Heart left ventricle (tissue), 16 donors: ENCODE data around the gene PRKAR1B. TPM values are rescaled to one million over a fixed set of nuclear protein-coding genes. Genes with fewer than 3 reads are reported as not detected.

Experiments used
- ATAC-seq, 4 donors: fragments of 200-7000 bp; cut with Tn5 transposase; one replicate each; pipeline ENCODE4 v1.9.1; 2020 to 2022; ENCODE audit warnings: moderate library complexity in 4 of 4, mild to moderate bottlenecking in 3 of 4, moderate number of reproducible peaks in 1 of 4
- DNase-seq, 5 donors: peaks; one replicate each; pipeline ENCODE4 v3.0.0-alpha.2; 2020
- H3K27ac ChIP-seq, 12 donors: fragments of 200-600 bp; sonication (generic) in 4 of 12; one replicate each; pipeline versions ENCODE4 v1.5.0 to v1.8.0; 2016 to 2022; ENCODE audit warnings: mild to moderate bottlenecking in 2 of 12
- H3K27me3 ChIP-seq, 9 donors: fragments of 200-600 bp; sonication (generic) in 2 of 9; one replicate each; pipeline versions ENCODE4 v1.5.1 to v1.8.0; 2016 to 2022; ENCODE audit warnings: mild to moderate bottlenecking in 3 of 9
- H3K36me3 ChIP-seq, 9 donors: fragments of 200-600 bp; sonication (generic) in 2 of 9; one replicate each; pipeline versions ENCODE4 v1.5.0 to v1.8.0; 2018 to 2022; ENCODE audit warnings: mild to moderate bottlenecking in 2 of 9
- H3K4me1 ChIP-seq, 12 donors: fragments of 200-600 bp; sonication (generic) in 4 of 12; one replicate each; pipeline versions ENCODE4 v1.5.0 to v1.8.0; 2016 to 2022; ENCODE audit warnings: mild to moderate bottlenecking in 3 of 12
- H3K4me3 ChIP-seq, 12 donors: fragments of 200-600 bp; sonication (generic) in 4 of 12; one replicate each; pipeline versions ENCODE4 v1.5.0 to v1.8.0; 2017 to 2022; ENCODE audit warnings: mild to moderate bottlenecking in 9 of 12, moderate library complexity in 4 of 12
- H3K9me3 ChIP-seq, 12 donors: fragments of 200-600 bp; sonication (generic) in 4 of 12; one replicate each; pipeline versions ENCODE4 v1.5.0 to v1.8.0; 2016 to 2022; ENCODE audit warnings: mild to moderate bottlenecking in 1 of 12
- CTCF ChIP-seq, 12 donors: fragments of 200-600 bp; sonication (generic) in 4 of 12; IDR thresholded peaks; one replicate each; pipeline versions ENCODE4 v1.5.0 to v1.8.0; 2018 to 2022; ENCODE audit warnings: antibody characterized with exemption in 12 of 12, mild to moderate bottlenecking in 5 of 12
- POLR2A ChIP-seq, 2 donors: fragments of 450-650 bp; IDR thresholded peaks; one replicate each; pipeline ENCODE4 v1.6.1; 2017; ENCODE audit warnings: antibody characterized with exemption in 2 of 2, mild to moderate bottlenecking in 2 of 2, moderate library complexity in 2 of 2
- WGBS, 4 donors: extraction: QIAGEN DNeasy Blood & Tissue Kit in 2 of 4; methylation state at CpG; one replicate each; pipeline versions ENCODE4 v1.1.5 to v1.1.7; 2013 to 2018; 5-methylcytosine and 5-hydroxymethylcytosine counted together
- intact Hi-C, 10 donors: fragments of 100-400 bp; cut with DNase I; formaldehyde crosslinking; loops; one replicate each; pipeline versions ENCODE4 v1.11.1 to v1.14.2; 2022
- polyA plus RNA-seq, 2 donors: library from polyadenylated mRNA; stranded (reverse); fragments of 200-250 nt; gene quantifications; one replicate each; pipeline ENCODE4 v1.2.3, GENCODE V29; 2013
- total RNA-seq, 9 donors: library from RNA; depleted of rRNA in 2 of 9; stranded (reverse); fragments of >200 nt in 2 of 9; fragmentation: NEBNext Ultra II Directional in 3 of 9; extraction: Animal tissue kit (Norgen Biotek cat#: 25700) in 3 of 9; gene quantifications; one replicate each; pipeline versions ENCODE4 v1.1.0 to v1.2.4, GENCODE V29; 2016 to 2023
- donor health status: ischemic (EF 13 %, LVEDD 7.1; RV severe dilation, severe dysfunction).
- donor health status: healthy with polysubstance abuse.
- donor health status: DM: no; HTN: yes; CAD: no.
- donor health status: DM: no; HTN: no; CAD: no.
- donor health status: ischemic (EF 25% LVEDD 6.9; RV normal size, moderate dysfunction).
- donor health status: ischemic (EF 25% LVEDD 5.7; RV mildly dilated, moderate dysfunction).
- donor health status: healthy.
- donor health status: DM: yes; HTN: yes; CAD: no.
- donor health status: ischemic (EF 35%, LVEDD 5.7; RV mildly dilated, moderate dysfunction).
- donor health status: nonischemic (EF 11% LVEDD 7.7; RV severe dilation, severe dysfunction).
- donor health status: DM: yes; HTN: yes; CAD: no.
- donor health status: PGD.
- donor health status: ischemic (EF 29% LVEDD 5.4; RV normal size, mild dysfunction).
- donor health status: nonischemic (EF 23%, LVEDD 6.1; RV moderate dilation, normal function).

PRKAR1B gene
- total and polyA plus RNA-seq, 11 donors: 4.1 to 22.2 (median 17.9) TPM

GRCh38 chr7:523347-524336, 203.4 kb downstream of the PRKAR1B start:
- no peak for DNase-seq
- intact Hi-C loops: loop anchor here in 8 of 10 donors (5.0 to 10.0 kb wide), 9 partner anchors 69 to 354 kb away; partner anchors contain the start of genes DNAAF5 (in 1 of the 8), GET4 (in 1 of the 8) and PRKAR1B (in 1 of the 8)
- Histone ChIP-seq H3K27me3 (peaks cover 0 to 41% (median 0%) of the 10 kb centered on the region in 9 donors), H3K9me3 (peaks cover 0 to 6% (median 0%) of the 10 kb centered on the region in 12 donors), H3K27ac (peak overlapping the region; percentile 71 to 97 (median 92)), H3K4me3 (peak overlapping the region; percentile 48 to 81 (median 63)), H3K36me3 (no peaks in the 10 kb centered on the region), H3K4me1 (peaks cover 0 to 56% (median 27%) of the 10 kb centered on the region in 12 donors)
- no peak for ATAC-seq
- 57 to 64% (median 61%) methylated on average over 27 to 28 of the region's 28 CpGs for WGBS, 4 donors
- TF ChIP-seq POLR2A (IDR thresholded peaks at IDR 0.05) (no peak), CTCF (IDR thresholded peaks at IDR 0.05) (no peak)

GRCh38 chr7:522951-523314, 204.1 kb downstream of the PRKAR1B start:
- Histone ChIP-seq H3K9me3 (peaks cover 0 to 6% (median 0%) of the 10 kb centered on the region in 12 donors), H3K27me3 (peaks cover 0 to 46% (median 0%) of the 10 kb centered on the region in 9 donors), H3K27ac (peak overlapping the region; percentile 71 to 97 (median 92)), H3K4me3 (peak overlapping the region; percentile 48 to 81 (median 63)), H3K36me3 (no peaks in the 10 kb centered on the region), H3K4me1 (peaks cover 0 to 63% (median 27%) of the 10 kb centered on the region in 12 donors)
- no peak for DNase-seq
- WGBS, 4 donors: 15 to 32% (median 29%) methylated on average over 10 to 21 of the region's 21 CpGs
- no peak for ATAC-seq
- no peak for TF ChIP-seq POLR2A (IDR thresholded peaks at IDR 0.05)
- no peak for TF ChIP-seq CTCF (IDR thresholded peaks at IDR 0.05)
- intact Hi-C loops: loop anchor here in 8 of 10 donors (5.0 to 10.0 kb wide), 9 partner anchors 69 to 354 kb away; partner anchors contain the start of genes DNAAF5 (in 1 of the 8), GET4 (in 1 of the 8) and PRKAR1B (in 1 of the 8)

- Histone ChIP-seq H3K27ac (peak overlapping the region; percentile 71 to 97 (median 92)), H3K36me3 (no peaks in the 10 kb centered on the region), H3K4me3 (peak overlapping the region; percentile 48 to 81 (median 63)), H3K27me3 (peaks cover 0 to 52% (median 0%) of the 10 kb centered on the region in 9 donors), H3K4me1 (peaks cover 0 to 68% (median 27%) of the 10 kb centered on the region in 12 donors), H3K9me3 (peaks cover 0 to 5% (median 0%) of the 10 kb centered on the region in 12 donors)
- DNase-seq (peak in 4 of 5 donors; percentile 79 to 83 (median 81)), ATAC-seq (peak; percentile 52 to 67 (median 59))
- intact Hi-C loops: loop anchor here in 8 of 10 donors (5.0 to 10.0 kb wide), 9 partner anchors 70 to 355 kb away; partner anchors contain the start of genes DNAAF5 (in 1 of the 8), GET4 (in 1 of the 8) and PRKAR1B (in 1 of the 8)
- TF ChIP-seq CTCF (IDR thresholded peaks at IDR 0.05) (no peak), POLR2A (IDR thresholded peaks at IDR 0.05) (peak; percentile 43 to 90)
- WGBS, 4 donors: 1 to 3% (median 1%) methylated on average over 45 to 91 of the region's 91 CpGs
Measured at GRCh38 chr7:522071-522950, 204.8 kb downstream of the PRKAR1B start.
